Upper lobe of right lung (tissue), 1 donor: ENCODE data around the gene TFPT. TPM values are rescaled to one million over a fixed set of nuclear protein-coding genes. Genes with fewer than 3 reads are reported as not detected.

Experiments used
- ATAC-seq: fragments of 200-7000 bp; cut with Tn5 transposase; one replicate; pipeline ENCODE4 v1.9.1; 2020; ENCODE audit warnings: mild to moderate bottlenecking, moderate library complexity
- DNase-seq: peaks from one replicate; pipeline ENCODE4 v3.0.0-alpha.2; 2020
- H3K27ac ChIP-seq: fragments of 200-600 bp; one replicate; pipeline ENCODE4 v1.8.0; 2022
- H3K27me3 ChIP-seq: fragments of 200-600 bp; one replicate; pipeline ENCODE4 v1.8.0; 2022; ENCODE audit warnings: mild to moderate bottlenecking
- H3K36me3 ChIP-seq: fragments of 200-600 bp; one replicate; pipeline ENCODE4 v1.8.0; 2022
- H3K4me1 ChIP-seq: fragments of 200-600 bp; one replicate; pipeline ENCODE4 v1.8.0; 2022
- H3K4me3 ChIP-seq: fragments of 200-600 bp; one replicate; pipeline ENCODE4 v1.8.0; 2022; ENCODE audit warnings: mild to moderate bottlenecking
- H3K9me3 ChIP-seq: fragments of 200-600 bp; one replicate; pipeline ENCODE4 v1.8.0; 2022
- CTCF ChIP-seq: fragments of 200-600 bp; IDR thresholded peaks from one replicate; pipeline ENCODE4 v1.8.0; 2022; ENCODE audit warnings: antibody characterized with exemption
- intact Hi-C: fragments of 100-400 bp; cut with DNase I; formaldehyde crosslinking; loops from one replicate; pipeline ENCODE4 v1.11.0; 2022
- total RNA-seq: library from RNA; stranded (reverse); fragmentation: NEBNext Ultra II Directional; extraction: Animal tissue kit (Norgen Biotek cat#: 25700); gene quantifications from one replicate; pipeline ENCODE4 v1.2.1, GENCODE V29; 2021
- donor health status: DM: no; HTN: yes; CAD: no; lungs with severe emphysema.

Gene TFPT
- total RNA-seq, 1 donor from 2014 or later, result 19.5 TPM

DNA sequence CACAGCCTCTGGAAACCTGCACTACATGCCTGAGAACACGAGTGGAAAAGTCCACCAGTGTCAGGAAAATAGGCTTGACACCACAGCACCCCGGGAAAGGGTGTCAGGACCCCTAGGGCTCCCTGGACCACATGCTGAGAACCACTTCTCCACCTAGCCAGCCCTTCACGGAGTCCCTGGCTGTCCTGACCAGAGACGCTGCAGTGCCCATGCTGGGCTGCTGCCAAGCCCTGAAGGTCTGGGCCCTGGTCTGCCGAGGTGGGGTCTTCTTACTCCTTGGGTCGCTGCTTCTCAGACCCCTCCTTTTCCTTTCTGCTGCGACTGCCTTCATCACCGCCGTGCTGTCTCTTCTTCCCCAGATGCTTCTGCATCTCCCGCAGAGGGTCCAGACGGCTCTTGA is 41.0 kb upstream of the TFPT start:
- Histone ChIP-seq H3K4me1 (peaks cover 17% of the 10 kb centered on the region), H3K27ac (no peak overlapping the region), H3K36me3 (peaks cover 67% of the 10 kb centered on the region), H3K4me3 (no peak overlapping the region), H3K9me3 (no peaks in the 10 kb centered on the region), H3K27me3 (no peaks in the 10 kb centered on the region)
- intact Hi-C loops, result no loop called here
- no peak for ATAC-seq
- DNase-seq, result no peak
- no peak for TF ChIP-seq CTCF

DNA sequence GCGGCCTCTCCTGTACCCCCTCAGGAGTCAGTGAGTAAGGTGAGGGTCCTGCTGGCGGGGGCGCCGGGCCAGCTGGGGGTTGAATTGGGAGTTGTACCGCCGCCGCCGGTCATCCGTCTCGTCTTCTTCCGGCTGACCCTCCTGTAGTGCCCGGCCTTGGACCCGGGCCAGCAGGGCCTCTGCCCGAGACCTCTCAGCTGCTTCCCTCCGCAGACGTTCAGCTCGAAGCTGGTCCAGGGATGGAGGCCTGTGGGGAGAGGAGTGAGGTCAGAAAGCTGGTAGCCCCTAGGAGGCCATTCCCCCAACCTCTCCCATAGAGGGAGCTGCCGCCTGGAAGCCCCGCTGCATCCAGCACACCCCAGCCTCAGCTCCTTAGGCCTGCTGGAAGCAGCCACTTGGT is 40.2 kb upstream of the TFPT start:
- DNase-seq (no peak), ATAC-seq (no peak)
- intact Hi-C loops, result no loop called here
- Histone ChIP-seq H3K4me3 (no peak overlapping the region), H3K9me3 (no peaks in the 10 kb centered on the region), H3K4me1 (peaks cover 15% of the 10 kb centered on the region), H3K27ac (no peak overlapping the region), H3K27me3 (no peaks in the 10 kb centered on the region), H3K36me3 (peaks cover 75% of the 10 kb centered on the region)
- no peak for TF ChIP-seq CTCF

DNA sequence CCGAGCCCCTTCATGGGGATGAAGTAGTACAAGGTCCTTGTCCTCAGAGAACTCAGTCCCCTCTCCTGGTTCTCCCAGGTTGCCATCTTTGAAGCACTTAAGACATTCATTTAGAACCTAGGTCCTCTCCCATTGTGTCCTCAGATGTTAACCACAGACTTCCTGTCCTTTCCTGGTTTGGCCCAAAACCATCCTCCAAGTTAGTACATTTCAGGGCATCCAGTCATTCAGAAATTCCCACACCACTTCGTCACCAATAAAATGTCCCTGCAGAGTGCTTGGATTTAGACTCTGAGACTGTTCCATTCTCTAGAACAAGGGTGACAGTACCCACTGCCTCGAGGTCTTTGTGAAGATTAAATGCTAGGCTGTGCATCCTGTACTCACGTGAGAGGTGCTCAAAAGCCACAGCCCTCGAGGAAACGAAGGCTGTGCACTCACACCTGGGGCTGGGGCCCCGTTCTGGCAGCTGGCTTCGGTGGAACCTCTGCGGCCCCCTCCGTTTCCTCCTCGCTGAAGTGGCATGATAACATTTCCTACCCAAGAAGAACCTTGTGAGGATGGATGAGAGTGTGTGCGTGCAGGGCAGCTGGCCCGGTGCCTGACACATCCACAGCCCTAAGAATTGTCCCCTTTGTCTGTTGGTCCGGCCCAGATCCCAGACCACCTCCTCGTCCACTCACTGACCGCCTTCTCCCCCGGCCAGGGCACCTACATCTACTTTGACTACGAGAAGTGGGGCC is 39.3 kb upstream of the TFPT start:
- intact Hi-C loops, result no loop called here

GRCh38 chr19:54153731-54154326 is 38.4 kb upstream of the TFPT start:
- no peak for TF ChIP-seq CTCF
- no peak overlapping the region for H3K27ac ChIP-seq
- no peaks in the 10 kb centered on the region for H3K27me3 ChIP-seq
- DNase-seq, result no peak
- no peak for ATAC-seq
- no peaks in the 10 kb centered on the region for H3K9me3 ChIP-seq
- no peak overlapping the region for H3K4me3 ChIP-seq
- intact Hi-C loops, result no loop called here
- H3K4me1 ChIP-seq, result peaks cover 8% of the 10 kb centered on the region
- H3K36me3 ChIP-seq, result peaks cover 94% of the 10 kb centered on the region

More for the DNA sequence above, 39.3 kb upstream of the TFPT start:
- no peaks in the 10 kb centered on the region for H3K9me3 ChIP-seq
- no peaks in the 10 kb centered on the region for H3K27me3 ChIP-seq
- ATAC-seq, result no peak
- no peak for DNase-seq
- TF ChIP-seq CTCF, result no peak
- H3K4me3 ChIP-seq, result no peak overlapping the region
- peaks cover 9% of the 10 kb centered on the region for H3K4me1 ChIP-seq
- H3K36me3 ChIP-seq, result peaks cover 84% of the 10 kb centered on the region
- H3K27ac ChIP-seq, result no peak overlapping the region

GRCh38 chr19:54152878-54153524 is 37.5 kb upstream of the TFPT start:
- no peaks in the 10 kb centered on the region for H3K9me3 ChIP-seq
- no peaks in the 10 kb centered on the region for H3K27me3 ChIP-seq
- no peak for TF ChIP-seq CTCF
- intact Hi-C loops, result no loop called here
- DNase-seq (no peak), ATAC-seq (no peak)
- H3K27ac ChIP-seq, result no peak overlapping the region
- no peak overlapping the region for H3K4me3 ChIP-seq
- peaks cover 98% of the 10 kb centered on the region for H3K36me3 ChIP-seq
- no peaks in the 10 kb centered on the region for H3K4me1 ChIP-seq
